Thyroid gland (tissue), 4 donors: ENCODE results near the gene RNF14. TPM values are rescaled to one million over a fixed set of nuclear protein-coding genes. Genes with fewer than 3 reads are reported as not detected.

Experiments used
- DNase-seq, 2 donors: peaks; one replicate each; pipeline ENCODE4 v3.0.0-alpha.2; 2019
- H3K27ac ChIP-seq, 3 donors: fragments of 200-600 bp; sonication (generic); 1 replicate in 2 of 3; 2 replicates in 1 of 3; pipeline ENCODE4 v1.5.1; 2016 to 2019; ENCODE audit warnings: mild to moderate bottlenecking in 1 of 3, moderate library complexity in 1 of 3
- H3K27me3 ChIP-seq: fragments of 200-600 bp; sonication (generic); one replicate; pipeline ENCODE4 v1.5.1; 2019
- H3K36me3 ChIP-seq, 2 donors: fragments of 200-600 bp; sonication (generic); one replicate each; pipeline ENCODE4 v1.5.1; 2016 to 2019
- H3K4me1 ChIP-seq, 2 donors: fragments of 200-600 bp; sonication (generic); one replicate each; pipeline ENCODE4 v1.5.1; 2017 to 2019
- H3K4me3 ChIP-seq, 3 donors: fragments of 200-600 bp; sonication (generic); replicated peaks in 1 of 3; 1 replicate in 2 of 3; 2 replicates in 1 of 3; pipeline ENCODE4 v1.5.1; 2016; ENCODE audit warnings: mild to moderate bottlenecking in 1 of 3
- H3K9me3 ChIP-seq: fragments of 200-600 bp; sonication (generic); one replicate; pipeline ENCODE4 v1.5.1; 2017
- CTCF ChIP-seq, 6 experiments: fragments of 200-600 bp in 3 of 6; fragments of 450-650 bp in 3 of 6; sonication (generic) in 3 of 6; IDR thresholded peaks; one replicate each; pipeline ENCODE4 v1.5.1; 2016 to 2019; ENCODE audit warnings: antibody characterized with exemption in 6 of 6, mild to moderate bottlenecking in 2 of 6, inconsistent platforms in 1 of 6, moderate library complexity in 1 of 6
- POLR2A ChIP-seq, 2 donors: fragments of 450-650 bp; IDR thresholded peaks; one replicate each; pipeline ENCODE4 v1.6.1; 2017; ENCODE audit warnings: antibody characterized with exemption in 2 of 2, mild to moderate bottlenecking in 2 of 2, moderate library complexity in 1 of 2
- WGBS, 2 donors: methylation state at CpG; one replicate each; pipeline ENCODE4 v1.1.5; 2017; 5-methylcytosine and 5-hydroxymethylcytosine counted together
- intact Hi-C: fragments of 100-400 bp; cut with DNase I; formaldehyde crosslinking; loops from one replicate; pipeline ENCODE4 v1.15.1; 2023
- total RNA-seq, 4 donors: library from RNA; depleted of rRNA; stranded (reverse); fragments of >200 nt; gene quantifications; one replicate each; pipeline ENCODE4 v1.2.3, GENCODE V29; 2016

RNF14 gene
- total RNA-seq, 4 donors from 2014 or later, result 52.5 to 69.7 (median 61.7) TPM

DNA sequence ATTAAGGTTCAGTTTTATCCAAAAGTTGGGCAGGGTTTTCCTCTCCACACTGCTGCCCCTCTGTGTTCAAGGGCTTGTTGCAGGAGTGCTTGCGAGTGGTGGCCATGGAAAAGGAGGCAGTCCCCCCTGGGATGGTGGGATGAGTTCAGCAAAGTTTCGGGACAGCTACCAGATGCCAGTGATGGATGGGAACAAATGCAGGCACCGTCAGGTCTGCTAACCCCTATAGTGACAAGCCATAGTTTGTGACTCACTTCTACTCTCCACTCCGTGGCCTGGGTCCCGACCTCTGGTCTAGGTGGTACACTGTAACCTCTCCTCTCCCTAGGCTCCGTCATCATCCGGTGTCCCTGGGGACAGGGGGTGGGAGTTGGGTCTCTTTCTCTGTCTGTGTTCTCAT lies 3.8 kb upstream of the RNF14 start:
- H3K27me3 ChIP-seq, result no peaks in the 10 kb centered on the region
- H3K4me1 ChIP-seq, result peaks cover 5 to 6% of the 10 kb centered on the region in 2 donors
- no peak for TF ChIP-seq CTCF (IDR thresholded peaks at IDR 0.05)
- TF ChIP-seq POLR2A (IDR thresholded peaks at IDR 0.05), result no peak
- no peak for DNase-seq
- WGBS, 2 donors, result 82 to 88% methylated on average over 6 to 7 of the region's 7 CpGs
- H3K9me3 ChIP-seq, result no peaks in the 10 kb centered on the region
- intact Hi-C loops, result no loop called here
- H3K27ac ChIP-seq, result no peak overlapping the region
- H3K36me3 ChIP-seq, result no peaks in the 10 kb centered on the region
- H3K4me3 ChIP-seq, result no peak overlapping the region

DNA sequence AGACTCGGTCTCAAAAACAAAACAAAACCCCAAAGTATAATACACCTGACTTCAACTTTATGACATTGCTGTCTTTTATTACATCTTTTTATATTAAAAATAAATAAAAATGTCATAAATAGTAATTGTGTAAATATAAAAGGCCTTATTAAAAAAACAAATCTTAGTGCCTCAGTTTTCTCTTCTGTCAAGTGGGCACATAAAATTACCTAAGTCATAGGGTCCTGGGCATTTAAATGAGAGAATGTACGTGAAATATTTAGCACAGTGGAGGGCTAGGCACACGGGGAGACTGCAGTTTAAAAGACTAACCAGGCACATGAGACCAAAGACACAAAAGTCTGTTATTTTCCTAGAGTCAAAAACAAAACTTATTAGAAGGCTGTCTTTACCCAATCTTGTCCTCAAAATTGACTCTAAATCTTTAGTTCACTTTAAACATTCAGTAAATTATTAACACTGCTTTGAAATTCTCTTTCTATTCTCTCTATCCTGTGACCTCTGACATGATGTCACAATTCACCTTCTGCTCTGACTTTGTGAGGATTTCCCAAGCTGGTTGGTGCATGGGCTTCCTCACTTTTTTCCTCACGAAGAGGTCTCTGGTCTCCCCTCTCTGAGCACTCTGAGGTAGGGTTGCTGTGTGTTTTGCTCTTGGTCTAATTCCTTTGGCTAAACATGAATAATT lies 2.5 kb upstream of the RNF14 start:
- Histone ChIP-seq H3K36me3 (no peaks in the 10 kb centered on the region), H3K4me3 (no peak overlapping the region), H3K9me3 (no peaks in the 10 kb centered on the region), H3K27ac (no peak overlapping the region), H3K4me1 (peaks cover 12 to 13% of the 10 kb centered on the region in 2 donors), H3K27me3 (no peaks in the 10 kb centered on the region)
- 88 to 90% methylated on average over 4 of the region's 4 CpGs for WGBS, 2 donors
- intact Hi-C loops, result no loop called here
- TF ChIP-seq CTCF (IDR thresholded peaks at IDR 0.05) (no peak), POLR2A (IDR thresholded peaks at IDR 0.05) (no peak)
- DNase-seq, result no peak

GRCh38 chr5:141966963-141967333 lies 2.0 kb upstream of the RNF14 start:
- Histone ChIP-seq H3K27ac (no peak overlapping the region), H3K4me1 (peaks cover 12 to 13% of the 10 kb centered on the region in 2 donors), H3K9me3 (no peaks in the 10 kb centered on the region), H3K36me3 (no peaks in the 10 kb centered on the region), H3K27me3 (no peaks in the 10 kb centered on the region), H3K4me3 (no peak overlapping the region)
- TF ChIP-seq POLR2A (IDR thresholded peaks at IDR 0.05) (no peak), CTCF (IDR thresholded peaks at IDR 0.05) (no peak)
- 91 to 93% methylated on average over 2 of the region's 2 CpGs for WGBS, 2 donors
- intact Hi-C loops, result no loop called here
- DNase-seq, result no peak

DNA sequence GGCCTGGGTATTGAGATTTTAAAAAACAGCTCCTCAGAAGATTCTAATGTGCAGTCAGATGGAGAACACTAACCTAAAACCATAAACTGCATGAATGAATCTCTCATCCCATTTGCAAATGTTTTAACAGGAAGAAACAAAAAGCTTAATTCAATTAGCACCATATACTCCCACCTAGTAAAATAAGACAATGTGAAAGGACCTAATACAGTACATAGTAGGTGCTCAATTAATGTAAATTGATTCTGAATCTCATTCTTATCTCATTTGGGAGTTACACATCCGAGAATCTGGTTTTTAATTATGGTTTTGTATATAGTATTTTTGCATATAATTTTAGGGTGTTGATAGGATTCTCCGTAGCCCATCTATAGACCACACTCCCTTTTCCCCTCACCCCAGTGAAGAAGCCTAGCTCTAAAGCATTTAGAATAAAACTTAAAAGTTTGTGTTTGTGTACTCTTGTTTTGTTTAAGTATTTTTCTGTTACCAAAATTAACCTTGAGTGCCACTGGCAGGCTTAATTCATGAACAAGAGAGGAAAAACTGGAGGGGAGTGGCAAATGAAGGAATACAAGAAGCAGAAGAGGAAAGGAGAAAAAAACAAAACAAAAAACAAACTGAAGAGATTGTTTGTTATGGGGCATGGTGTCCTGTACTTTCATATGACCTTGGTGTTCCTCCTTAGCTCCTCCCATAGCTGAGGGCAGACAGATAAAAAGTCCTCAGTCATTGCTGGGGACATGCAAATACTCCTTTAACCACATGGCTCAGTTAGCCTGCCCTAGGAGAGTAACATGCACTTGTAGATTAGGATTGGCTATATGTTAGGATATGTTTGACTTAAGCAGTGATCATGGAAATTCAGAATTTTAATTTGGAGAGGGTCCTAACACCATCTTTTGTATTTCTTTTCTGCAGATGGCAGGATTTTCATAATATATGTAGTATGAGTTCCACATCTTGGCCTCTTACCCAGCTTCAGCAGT lies 1.2 kb downstream of the RNF14 start:
- WGBS, 2 donors, result 83 to 89% methylated on average over 2 of the region's 2 CpGs
- Histone ChIP-seq H3K27ac (peak overlapping the region; percentile 92 to 95 (median 94)), H3K27me3 (no peaks in the 10 kb centered on the region), H3K9me3 (no peaks in the 10 kb centered on the region), H3K4me1 (peaks cover 12 to 20% of the 10 kb centered on the region in 2 donors), H3K4me3 (peak overlapping the region; percentile 53 to 73 (median 54)), H3K36me3 (peaks cover 0 to 11% of the 10 kb centered on the region in 2 donors)
- intact Hi-C loops, result no loop called here
- TF ChIP-seq POLR2A (IDR thresholded peaks at IDR 0.05) (peak in 1 of 2 donors; percentile 10), CTCF (IDR thresholded peaks at IDR 0.05) (no peak)
- no peak for DNase-seq
